Epithelial cell of umbilical artery (primary cell): ENCODE results near the gene ZNF784. TPM values are rescaled to one million over a fixed set of nuclear protein-coding genes. Genes with fewer than 3 reads are reported as not detected.

Source experiments
- total RNA-seq: library from RNA; depleted of rRNA; stranded (reverse); fragments of >200 nt; gene quantifications from 2 replicates; pipeline ENCODE4 v1.2.3, GENCODE V29; 2014

ZNF784 gene, protein sequence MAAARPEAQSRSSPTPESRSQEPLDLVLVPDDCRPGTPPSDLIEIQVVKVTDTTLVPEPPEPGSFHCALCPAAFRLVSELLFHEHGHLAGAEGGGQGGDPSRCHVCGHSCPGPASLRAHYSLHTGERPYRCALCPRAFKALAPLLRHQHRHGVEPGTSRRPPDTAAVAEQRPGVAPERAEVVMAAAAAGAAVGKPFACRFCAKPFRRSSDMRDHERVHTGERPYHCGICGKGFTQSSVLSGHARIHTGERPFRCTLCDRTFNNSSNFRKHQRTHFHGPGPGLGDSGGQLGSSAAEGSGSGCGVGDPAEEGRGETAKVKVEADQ
- 3.6 and 3.8 TPM in 2 replicates for total RNA-seq

DNA sequence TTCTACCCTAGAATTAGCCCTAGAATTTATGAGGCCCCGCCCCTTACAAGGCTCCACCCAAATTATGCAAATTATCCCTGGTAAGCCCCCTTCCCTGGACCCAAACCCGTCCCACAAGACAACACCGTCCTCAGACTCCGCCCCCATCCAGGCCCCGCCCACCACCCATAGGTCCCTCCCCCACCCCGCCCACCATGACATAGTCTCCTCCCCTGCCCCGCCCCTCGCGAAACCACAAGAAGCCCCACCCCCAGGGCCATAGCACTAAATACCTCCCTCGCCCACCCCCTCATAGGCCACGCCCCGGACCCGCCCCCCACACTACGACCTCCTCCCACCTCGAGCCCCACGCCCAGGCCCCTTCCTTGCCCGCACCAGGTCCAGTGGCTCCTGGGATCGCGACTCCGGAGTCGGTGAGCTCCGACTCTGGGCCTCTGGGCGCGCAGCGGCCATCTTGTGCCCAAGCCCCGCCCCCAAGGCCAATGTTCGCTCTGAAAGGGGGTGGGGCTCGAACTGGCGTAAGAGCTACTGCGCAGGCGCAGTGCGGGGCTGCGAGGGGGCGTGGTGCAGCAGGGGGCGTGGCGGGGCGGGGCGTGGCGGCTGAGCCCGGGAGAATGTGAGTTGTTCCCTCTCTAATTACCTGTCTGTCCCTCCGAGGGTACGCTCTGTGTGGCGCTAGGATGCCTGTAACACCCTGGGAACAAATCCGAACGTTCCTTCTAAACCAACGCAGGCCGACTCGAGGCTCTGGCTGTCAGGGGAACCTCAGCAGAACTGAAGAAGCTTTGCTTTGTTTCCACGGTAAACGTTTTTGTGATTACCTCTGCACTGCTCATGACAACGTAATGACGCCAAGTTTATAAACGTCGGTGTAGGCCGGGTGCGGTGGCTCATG, at the start of gene ZNF784:
Gene ZNF784 (minus strand): TSS at position 458 of the 895 bp plus-strand sequence. CDS start 5 bp downstream, at position 453.

DNA sequence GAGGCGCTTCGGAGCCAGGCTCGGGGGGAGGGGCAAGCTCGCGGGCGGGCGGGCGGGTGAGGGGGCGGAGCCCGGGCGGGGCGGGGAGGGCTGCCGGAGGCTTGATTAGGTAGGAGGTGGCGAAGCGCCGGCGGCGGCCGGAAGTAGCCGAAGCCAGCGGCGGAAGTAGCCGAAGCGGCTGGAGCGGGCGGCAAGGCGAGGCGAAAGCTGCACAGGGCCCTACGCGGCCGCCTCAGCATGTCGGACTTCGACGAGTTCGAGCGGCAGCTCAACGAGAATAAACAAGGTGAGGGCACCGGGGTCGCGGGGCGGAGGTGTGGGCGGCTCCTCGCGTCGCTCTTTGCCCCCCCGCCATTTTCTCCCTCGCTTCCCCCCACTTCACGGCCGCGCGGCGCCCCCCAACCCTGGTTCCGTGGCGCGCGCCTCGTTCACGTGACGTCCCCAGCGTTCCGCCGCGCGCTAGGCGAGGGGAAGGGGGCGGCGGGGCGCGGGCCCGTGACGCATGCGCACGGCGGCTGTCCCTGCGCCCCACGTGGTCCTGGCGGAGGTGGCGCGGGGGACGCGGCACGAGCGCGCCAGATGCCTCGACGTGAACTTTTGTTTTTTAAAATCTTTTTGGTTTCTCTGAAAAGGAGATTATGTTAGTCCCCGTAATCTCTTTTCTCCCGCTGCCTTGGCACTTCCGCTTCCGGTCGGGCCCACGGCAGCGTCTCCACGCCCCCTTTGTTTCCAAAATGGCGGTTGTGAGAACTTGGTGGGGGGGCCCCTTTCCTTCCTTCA, 30.7 kb upstream of the ZNF784 start, which contains the start of gene U2AF2:
Gene U2AF2 (plus strand): TSS at position 168 of the 780 bp plus-strand sequence. CDS start 70 bp downstream, at position 238.

DNA sequence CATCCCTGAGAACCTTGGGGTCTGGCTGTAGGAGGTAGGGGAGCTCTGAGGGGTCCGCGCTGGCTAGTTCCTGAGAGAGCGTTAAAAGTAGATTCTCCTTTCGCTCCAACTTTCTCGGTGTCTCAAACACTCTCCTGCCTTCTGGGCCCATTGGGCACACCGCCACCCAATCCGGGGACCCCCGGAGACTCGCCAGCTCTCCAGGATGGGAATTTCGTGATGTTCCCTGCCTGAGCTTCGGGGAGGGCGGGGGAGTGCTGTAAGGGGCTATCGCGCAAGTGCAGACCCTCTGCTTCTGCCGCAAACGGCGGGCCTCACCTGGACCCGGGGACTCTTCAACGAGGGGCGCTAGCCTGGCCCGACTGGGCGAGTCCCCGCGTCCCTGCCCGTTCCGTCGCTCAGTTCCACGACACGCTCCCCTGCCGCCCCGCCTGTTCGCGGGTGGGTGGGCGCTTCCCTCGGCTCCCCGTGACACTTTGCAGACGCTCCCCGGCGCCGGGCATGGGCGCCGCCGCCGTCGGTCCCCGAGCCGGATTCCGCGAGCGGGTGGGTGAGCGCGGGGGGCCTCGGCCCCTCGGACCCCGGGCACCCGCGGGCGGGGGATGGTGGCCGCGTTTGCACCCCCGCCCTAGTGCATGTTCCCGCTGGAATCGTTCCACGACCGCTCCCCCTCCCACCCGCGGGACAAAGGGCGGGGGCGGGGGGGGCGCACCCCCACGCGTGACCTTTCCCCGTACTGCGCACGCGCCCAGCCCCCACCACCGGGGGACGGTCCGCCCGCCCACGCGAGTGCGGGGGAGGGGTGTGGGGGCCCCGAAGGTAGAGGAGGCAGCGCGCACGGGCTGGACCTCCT, 23.6 kb upstream of the ZNF784 start, which contains the start of gene CCDC106:
Gene CCDC106 (plus strand): TSS at position 481 of the 853 bp plus-strand sequence. CDS start 835 bp downstream, outside the sequence.

DNA sequence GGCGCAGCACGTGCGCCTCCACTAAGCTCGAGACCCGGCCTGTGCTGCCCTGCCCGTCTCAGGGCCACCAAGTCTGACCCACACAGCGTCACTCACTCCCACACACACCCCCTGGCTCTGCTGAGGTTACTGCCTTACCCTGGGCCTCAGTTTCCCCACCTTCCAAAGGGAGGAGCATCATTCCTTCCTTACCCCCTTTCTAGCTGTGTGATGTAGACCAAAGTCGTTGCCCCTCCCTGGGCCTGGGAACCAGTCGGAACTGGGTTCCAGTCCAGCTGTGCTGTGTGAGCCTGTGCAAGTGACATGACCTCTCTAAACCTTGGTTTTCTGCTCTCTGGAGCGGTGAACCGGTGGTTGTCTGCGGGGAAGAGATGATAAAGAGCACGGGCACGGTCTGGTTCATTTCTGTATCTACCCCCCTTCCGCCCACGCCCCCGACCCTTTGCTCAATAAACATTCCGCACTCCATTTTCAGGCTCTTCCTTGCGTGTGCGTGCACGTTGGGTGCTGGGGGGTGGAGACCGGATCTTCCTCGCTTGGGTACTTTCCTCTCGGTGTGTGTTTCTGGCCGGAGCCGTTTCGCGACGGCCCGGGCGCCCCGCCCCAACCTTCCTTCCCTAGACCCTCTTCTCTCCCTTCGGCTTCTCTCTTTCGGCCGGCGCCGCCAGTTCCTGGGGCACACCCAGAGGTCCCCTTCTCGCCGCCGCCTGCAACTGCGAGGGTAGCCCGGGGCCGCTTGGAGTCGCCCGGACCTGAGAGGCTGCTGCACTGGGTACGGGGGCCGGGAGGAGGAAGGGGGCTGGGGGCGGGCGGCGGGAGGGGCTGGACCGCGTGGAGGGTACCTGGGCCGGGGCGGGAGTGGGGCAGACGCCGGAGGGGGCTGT, 18.9 kb upstream of the ZNF784 start, which contains the start of gene ZNF581:
Gene ZNF581 (plus strand): TSS at position 647 of the 884 bp plus-strand sequence. CDS start 923 bp downstream, outside the sequence.

DNA sequence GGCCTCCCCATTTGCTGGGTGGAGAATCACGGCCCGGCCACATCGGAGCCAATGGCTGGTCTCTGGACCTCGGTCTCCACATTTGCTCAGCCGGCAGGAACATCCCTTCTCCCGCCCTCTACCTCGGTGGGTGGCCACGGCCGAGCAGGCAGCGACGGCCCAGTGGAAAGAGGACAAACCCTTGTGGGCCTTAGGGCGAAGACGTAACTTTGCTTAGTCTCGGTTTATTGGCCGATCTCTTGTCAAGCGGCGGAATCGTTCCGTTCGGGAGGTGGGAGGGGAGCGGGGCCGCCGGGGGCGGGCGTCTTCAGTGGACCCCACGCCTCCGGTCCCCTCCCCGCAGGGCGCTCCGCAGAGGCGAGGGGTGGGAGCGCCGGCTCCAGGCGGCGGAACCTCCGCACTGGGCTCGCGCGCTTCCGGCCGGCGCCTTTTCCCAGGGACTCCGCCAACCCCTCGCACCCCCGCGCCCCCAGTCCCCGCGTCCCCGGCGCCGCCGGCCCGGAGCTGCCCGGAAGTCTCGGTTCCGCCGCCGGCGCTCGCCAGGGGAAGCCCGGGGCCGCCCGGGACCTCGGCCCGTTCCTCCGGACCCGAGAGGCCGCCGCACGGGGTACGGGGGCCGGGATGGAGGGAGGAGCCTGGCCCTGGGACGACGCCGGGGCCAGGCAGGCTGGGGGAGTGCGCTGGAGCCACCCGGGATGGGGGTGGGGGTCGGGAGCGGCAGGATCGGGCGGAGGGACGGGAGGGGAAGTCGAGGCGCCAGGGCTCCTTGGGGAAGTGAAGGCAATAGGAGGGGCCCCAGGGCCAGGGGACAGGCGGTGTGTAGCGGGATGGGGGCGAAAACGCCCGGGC, 16.4 kb upstream of the ZNF784 start, which contains the start of gene ZNF580:
Gene ZNF580 (plus strand): TSS at position 426 of the 849 bp plus-strand sequence. CDS start 1,507 bp downstream, outside the sequence.

DNA sequence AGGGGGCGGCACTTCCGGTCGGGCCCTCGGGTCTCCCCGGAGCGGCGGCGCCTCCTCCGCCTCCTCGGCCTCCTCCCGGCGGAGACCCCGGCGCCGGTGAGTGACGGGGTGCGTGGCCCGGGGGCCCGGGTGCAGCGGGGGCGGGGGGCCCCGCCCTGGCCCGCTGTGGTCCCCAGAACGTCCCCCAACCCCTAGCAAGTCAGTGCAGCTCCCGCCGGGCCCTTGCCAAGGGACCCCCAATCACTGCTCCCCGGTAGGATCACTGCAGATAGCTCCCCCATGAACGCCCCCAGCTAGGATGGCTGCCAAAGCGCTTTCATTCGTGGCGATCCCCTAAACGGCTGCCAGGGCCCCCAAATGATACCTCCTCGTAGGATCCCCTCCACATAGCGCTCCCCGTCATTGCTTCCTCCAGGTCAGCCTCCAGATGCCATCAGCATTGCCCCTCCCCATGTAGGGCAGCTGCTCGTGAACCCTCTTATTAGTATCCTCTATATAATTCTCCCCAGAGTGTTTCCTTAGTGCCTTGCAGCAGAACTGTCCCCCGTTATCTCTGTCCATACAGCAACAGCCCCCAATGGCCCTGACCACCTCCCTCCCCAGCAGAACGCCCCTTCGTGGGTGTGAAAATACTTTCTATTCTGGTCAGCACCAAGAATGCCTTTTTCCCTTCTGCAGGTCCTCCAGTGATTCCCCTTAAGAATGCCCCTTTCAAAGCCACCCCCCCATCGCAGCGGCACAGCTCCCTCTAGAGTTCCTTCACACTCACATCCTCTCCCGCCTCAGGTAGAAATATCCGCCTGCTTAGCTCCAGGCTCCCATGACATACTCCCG, 18.5 kb downstream of the ZNF784 start, which contains the start of gene ZNF865:
Gene ZNF865 (plus strand): TSS at position 11 of the 834 bp plus-strand sequence. CDS start 7,972 bp downstream, outside the sequence.

DNA sequence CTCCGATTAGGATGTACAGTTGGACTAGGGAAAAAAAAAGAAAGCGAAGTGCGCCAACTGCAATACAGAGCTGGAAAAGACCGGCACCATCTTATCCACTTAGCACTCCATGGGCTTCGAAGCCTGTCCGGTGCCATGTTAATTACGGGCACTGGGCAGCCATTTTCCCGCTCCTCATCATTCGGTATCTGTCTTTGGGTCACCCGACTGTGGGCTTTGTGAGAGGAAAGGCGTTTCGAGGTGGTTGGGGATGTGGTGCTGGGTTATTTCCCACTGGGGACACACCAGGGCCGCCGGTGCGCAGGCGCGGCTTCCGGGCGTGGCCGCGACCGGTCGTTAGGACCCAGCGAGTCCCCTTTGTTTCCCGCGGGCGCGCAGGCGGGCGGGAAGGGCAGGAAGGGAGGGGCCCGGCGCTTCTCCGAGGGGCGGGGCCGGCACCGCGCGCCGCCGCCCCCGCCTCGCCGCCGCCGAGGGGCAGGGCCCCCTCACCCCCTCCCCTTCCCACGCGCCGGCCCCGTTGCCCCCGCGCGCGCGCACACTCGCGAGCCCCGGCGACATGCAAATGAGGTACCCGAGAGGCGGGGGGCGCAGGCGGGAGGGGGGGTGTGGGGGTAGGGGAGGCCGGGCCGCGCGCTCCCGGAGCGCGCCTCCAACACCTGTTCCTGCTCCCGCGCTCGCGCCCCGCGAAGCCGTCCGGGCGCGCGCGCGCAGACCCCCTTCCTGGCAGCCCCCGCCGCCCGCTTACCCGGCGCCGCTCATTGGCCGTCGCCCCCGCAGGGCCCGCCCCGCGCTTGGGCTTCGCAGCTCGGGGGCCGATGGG, 24.3 kb downstream of the ZNF784 start, which contains the start of gene ZNF524:
Gene ZNF524 (plus strand): TSS at position 447 of the 820 bp plus-strand sequence. CDS start 1,825 bp downstream, outside the sequence.

DNA sequence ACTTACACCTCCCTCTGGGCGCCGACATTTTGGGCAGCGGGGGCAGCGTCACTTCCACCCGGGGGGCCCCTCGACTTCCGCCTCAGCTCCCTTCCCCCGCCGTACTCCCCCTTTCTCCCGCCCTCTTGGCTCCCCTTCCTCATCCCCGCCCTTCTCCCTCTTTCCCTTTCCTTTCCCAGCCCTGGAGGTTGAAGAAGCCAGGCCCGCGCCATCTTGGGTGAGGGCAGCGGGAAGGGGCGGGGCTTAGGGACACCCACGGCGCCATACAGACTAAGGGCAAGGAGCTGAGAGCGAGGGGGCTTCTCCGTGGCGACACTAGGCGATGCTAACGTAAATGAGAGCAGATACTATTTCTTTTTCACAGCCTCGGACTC, 24.9 kb downstream of the ZNF784 start, which contains the start of gene FIZ1:
Gene FIZ1 (minus strand): TSS at position 50 of the 374 bp plus-strand sequence. CDS start 1,652 bp downstream, outside the sequence.

DNA sequence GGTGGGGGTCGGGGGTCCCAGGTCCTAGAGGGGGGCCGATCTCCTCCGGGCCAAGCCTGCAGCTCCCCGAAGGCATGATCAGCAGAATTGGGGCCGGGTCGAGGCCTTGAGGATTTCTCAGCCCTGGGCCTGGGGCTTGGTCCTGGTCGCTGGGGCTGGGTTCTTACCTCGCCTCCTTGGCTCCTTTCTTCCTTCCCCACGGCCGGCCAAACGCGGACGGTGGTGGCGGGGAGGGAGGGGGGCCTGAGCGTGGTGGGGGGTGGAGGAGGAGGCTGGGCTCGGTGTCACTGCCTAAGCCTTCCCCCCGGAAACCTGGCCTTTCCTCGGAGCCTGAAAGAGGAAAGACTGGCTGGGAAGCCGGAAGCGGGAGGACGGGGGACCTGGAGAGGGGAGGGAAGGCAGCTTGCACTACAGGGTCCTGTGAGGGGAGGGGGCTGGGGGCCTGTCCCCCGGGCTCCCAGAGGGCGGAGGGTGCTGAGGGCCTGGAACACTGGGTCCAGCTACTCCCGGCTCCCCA, 43.7 kb downstream of the ZNF784 start, which contains the start of gene ZNF579:
Gene ZNF579 (minus strand): TSS at position 221 of the 517 bp plus-strand sequence. CDS start 1,209 bp downstream, outside the sequence.

Other genes with a start within 250 kb of the ZNF784 start
- gene TMEM190, start 247.7 kb downstream of the ZNF784 start, total RNA-seq: not detected in 2 replicates
- gene TMEM238, start 240.3 kb downstream of the ZNF784 start, total RNA-seq: 0.65 TPM in 1 of 2 replicates, not detected in the other
- 112 and 274 TPM in 2 replicates for gene RPL28, start 238.6 kb downstream of the ZNF784 start, total RNA-seq
- 168 and 599 TPM in 2 replicates for gene UBE2S, start 216.8 kb downstream of the ZNF784 start, total RNA-seq
- gene SHISA7, start 181.3 kb downstream of the ZNF784 start, total RNA-seq: not detected in 2 replicates
- gene ISOC2, start 162.9 kb downstream of the ZNF784 start, total RNA-seq: 50.6 and 74.1 TPM in 2 replicates
- gene C19orf85, start 159.8 kb downstream of the ZNF784 start, total RNA-seq: not detected in 2 replicates
- gene ZNF628, start 147.9 kb downstream of the ZNF784 start, total RNA-seq: 0.30 and 2.6 TPM in 2 replicates
- gene NAT14, start 139.4 kb downstream of the ZNF784 start, total RNA-seq: 11.7 and 18.2 TPM in 2 replicates
- gene SSC5D, start 136.1 kb downstream of the ZNF784 start, total RNA-seq: 0.32 and 2.3 TPM in 2 replicates
- not detected in 2 replicates for gene SBK2, start 87.4 kb downstream of the ZNF784 start, total RNA-seq
- 0.32 TPM in 1 of 2 replicates, not detected in the other for gene SBK3, start 79.0 kb downstream of the ZNF784 start, total RNA-seq
- gene ZNF579, start 43.7 kb downstream of the ZNF784 start, total RNA-seq: 3.2 TPM in 2 replicates
- 1.8 and 2.6 TPM in 2 replicates for gene FIZ1, start 25.0 kb downstream of the ZNF784 start, total RNA-seq
- 7.8 and 10.3 TPM in 2 replicates for gene ZNF524, start 24.3 kb downstream of the ZNF784 start, total RNA-seq
- 0.61 and 0.65 TPM in 2 replicates for gene ZNF865, start 18.9 kb downstream of the ZNF784 start, total RNA-seq
- 1.9 and 2.7 TPM in 2 replicates for gene ZNF580, start 16.4 kb upstream of the ZNF784 start, total RNA-seq
- 16.1 and 21.4 TPM in 2 replicates for gene ZNF581, start 19.1 kb upstream of the ZNF784 start, total RNA-seq
- gene CCDC106, start 23.6 kb upstream of the ZNF784 start, total RNA-seq: 7.6 and 7.8 TPM in 2 replicates
- 87.7 and 143 TPM in 2 replicates for gene U2AF2, start 30.5 kb upstream of the ZNF784 start, total RNA-seq
- 19.2 and 50.8 TPM in 2 replicates for gene EPN1, start 50.7 kb upstream of the ZNF784 start, total RNA-seq
- not detected in 2 replicates for gene NLRP9, start 113.8 kb upstream of the ZNF784 start, total RNA-seq
- gene RFPL4A, start 134.5 kb upstream of the ZNF784 start, total RNA-seq: under 0.01 TPM in 1 of 2 replicates, not detected in the other
- gene RFPL4AL1, start 144.6 kb upstream of the ZNF784 start, total RNA-seq: not detected in 2 replicates
- not detected in 2 replicates for gene NLRP11, start 207.4 kb upstream of the ZNF784 start, total RNA-seq
- not detected in 2 replicates for gene NLRP4, start 212.0 kb upstream of the ZNF784 start, total RNA-seq